WTC11 (cell line): ENCODE data around the gene CLCNKB.

Source experiments
- CREM ChIP-seq: sonication (generic); formaldehyde crosslinking; IDR thresholded peaks from 2 replicates; pipeline ENCODE4 v1.8.1; 2022; ENCODE audit warnings: mild to moderate bottlenecking, missing genetic modification reagents, moderate library complexity
- CTCF ChIP-seq: fragments of 200-600 bp; IDR thresholded peaks from 2 replicates; pipeline ENCODE4 v1.8.0; 2022; ENCODE audit warnings: antibody characterized with exemption
- NFE2L1 ChIP-seq: sonication (generic); formaldehyde crosslinking; IDR thresholded peaks from 2 replicates; pipeline ENCODE4 v1.8.1; 2023; ENCODE audit warnings: missing genetic modification reagents
- USF2 ChIP-seq: sonication (generic); formaldehyde crosslinking; IDR thresholded peaks from 2 replicates; pipeline ENCODE4 v1.8.1; 2023; ENCODE audit warnings: mild to moderate bottlenecking, missing genetic modification reagents, moderate library complexity

GRCh38 chr1:16090076-16090826 lies 46.7 kb downstream of the CLCNKB start:
- TF ChIP-seq CTCF, result no peak
- no peak for TF ChIP-seq USF2 (CRISPR knock-in tag)
- TF ChIP-seq NFE2L1 (CRISPR knock-in tag), result no peak
- TF ChIP-seq CREM (CRISPR knock-in tag), result no peak
